Measurements from ENCODE around the gene RPS8.
A peak's percentile ranks its signal among the peaks of the same experiment; 100 is the strongest.

The RPS8 gene

DNA sequence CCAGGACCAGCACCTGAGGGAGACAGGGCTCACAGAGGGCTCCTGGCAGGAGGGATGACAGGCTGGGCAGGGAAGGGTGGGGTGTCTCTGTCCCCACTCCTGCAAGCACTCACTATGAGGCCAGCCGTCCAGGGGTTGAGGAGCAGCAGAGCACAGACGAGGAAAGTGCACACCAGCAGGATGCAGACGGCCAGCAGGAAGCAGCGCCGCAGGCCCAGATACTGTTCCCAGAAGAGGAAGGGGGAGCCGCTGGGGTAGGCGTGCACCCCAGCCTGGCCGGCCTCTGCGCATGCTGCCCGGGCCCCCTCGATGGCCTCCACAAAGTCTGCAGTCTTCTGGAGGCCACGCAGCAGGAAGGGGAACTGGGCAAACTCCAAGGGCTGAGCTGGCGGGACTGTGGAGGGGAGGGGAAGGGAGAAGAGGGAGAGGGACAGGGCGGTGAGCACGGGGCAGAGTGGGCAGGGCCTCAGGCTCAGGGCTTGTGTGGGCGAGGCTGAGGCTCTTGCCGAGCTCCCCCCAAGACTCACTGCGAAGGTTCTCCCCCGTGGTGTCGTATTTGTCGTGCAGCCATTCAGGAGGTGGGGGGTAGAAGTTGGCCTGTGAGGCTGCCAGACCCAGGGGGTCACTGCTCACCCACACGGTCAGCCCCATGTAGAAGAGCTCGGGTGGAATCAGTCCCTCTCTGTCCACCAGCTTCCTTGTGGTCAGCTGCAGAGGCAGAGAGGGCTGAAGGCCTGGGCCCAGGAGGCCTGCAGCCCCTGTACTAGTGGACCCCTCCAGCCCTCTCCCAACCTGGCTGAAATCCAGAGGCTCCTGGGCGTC, 51.2 kb downstream of the RPS8 start:
- peak overlapping the region; percentile 4 for H3K18ac ChIP-seq (ENCODE audit: low read length)
- no CpG with 5 or more reads among the region's 24 CpGs for WGBS, 2 donors (ENCODE audit: extremely low coverage in 2 of 2, insufficient read length in 2 of 2, insufficient replicate concordance in 1 of 2)
- H3K4me1 ChIP-seq (ENCODE audit: control insufficient read depth in 2 of 2, insufficient read depth in 1 of 2, low read depth in 1 of 2, low read length in 2 of 2): peaks cover 0 to 2% of the 10 kb centered on the region in 2 donors
- H3K79me1 ChIP-seq (ENCODE audit: low read depth, low read length): peaks cover 2% of the 10 kb centered on the region
- peak overlapping the region; percentile 63 for H2BK15ac ChIP-seq (ENCODE audit: low read length)
- H3K4ac ChIP-seq (ENCODE audit: low read length): peak overlapping the region; percentile 6
- no peak overlapping the region for H3K4me3 ChIP-seq (ENCODE audit: low read length in 2 of 2)
- H2BK120ac ChIP-seq (ENCODE audit: low read depth, low read length): no peak overlapping the region
- H2BK5ac ChIP-seq (ENCODE audit: low read length): peak overlapping the region; percentile 39
- H4K8ac ChIP-seq (ENCODE audit: low read depth, low read length): no peak overlapping the region
- no peak overlapping the region for H3K4me2 ChIP-seq (ENCODE audit: insufficient read depth, low read length, poor library complexity, severe bottlenecking)
- no peak overlapping the region for H2AFZ ChIP-seq (ENCODE audit: low read length)
- no peak overlapping the region for H3K23ac ChIP-seq (ENCODE audit: low read depth, low read length, poor library complexity)
- no peak overlapping the region for H4K91ac ChIP-seq (ENCODE audit: low read depth, low read length, poor library complexity)
- H3K27me3 ChIP-seq (ENCODE audit: control insufficient read depth in 3 of 3, insufficient read depth in 3 of 3, low read depth in 1 of 3, low read length in 3 of 3): no peaks in the 10 kb centered on the region
- peak overlapping the region; percentile 81 for H2AK5ac ChIP-seq (ENCODE audit: low read depth, low read length)
- H3K27ac ChIP-seq (replicated peaks; ENCODE audit: low read length): no peak overlapping the region
- H3K36me3 ChIP-seq (replicated peaks in 1 of 2; ENCODE audit: control insufficient read depth in 2 of 2, insufficient read depth in 2 of 2, low read length in 2 of 2): no peaks in the 10 kb centered on the region
- H3K14ac ChIP-seq (ENCODE audit: low read length): peak overlapping the region; percentile 0
- no peak overlapping the region for H2BK12ac ChIP-seq (ENCODE audit: low read length)
- H3K9ac ChIP-seq (ENCODE audit: low read depth, low read length, poor library complexity): peak overlapping the region; percentile 0
- H3K9me3 ChIP-seq (replicated peaks in 1 of 2; ENCODE audit: control insufficient read depth in 2 of 2, insufficient read depth in 1 of 2, low read depth in 1 of 2, low read length in 2 of 2): peaks cover 0 to 11% of the 10 kb centered on the region in 2 donors
- DNase-seq (ENCODE audit: low spot score): no peak

DNA sequence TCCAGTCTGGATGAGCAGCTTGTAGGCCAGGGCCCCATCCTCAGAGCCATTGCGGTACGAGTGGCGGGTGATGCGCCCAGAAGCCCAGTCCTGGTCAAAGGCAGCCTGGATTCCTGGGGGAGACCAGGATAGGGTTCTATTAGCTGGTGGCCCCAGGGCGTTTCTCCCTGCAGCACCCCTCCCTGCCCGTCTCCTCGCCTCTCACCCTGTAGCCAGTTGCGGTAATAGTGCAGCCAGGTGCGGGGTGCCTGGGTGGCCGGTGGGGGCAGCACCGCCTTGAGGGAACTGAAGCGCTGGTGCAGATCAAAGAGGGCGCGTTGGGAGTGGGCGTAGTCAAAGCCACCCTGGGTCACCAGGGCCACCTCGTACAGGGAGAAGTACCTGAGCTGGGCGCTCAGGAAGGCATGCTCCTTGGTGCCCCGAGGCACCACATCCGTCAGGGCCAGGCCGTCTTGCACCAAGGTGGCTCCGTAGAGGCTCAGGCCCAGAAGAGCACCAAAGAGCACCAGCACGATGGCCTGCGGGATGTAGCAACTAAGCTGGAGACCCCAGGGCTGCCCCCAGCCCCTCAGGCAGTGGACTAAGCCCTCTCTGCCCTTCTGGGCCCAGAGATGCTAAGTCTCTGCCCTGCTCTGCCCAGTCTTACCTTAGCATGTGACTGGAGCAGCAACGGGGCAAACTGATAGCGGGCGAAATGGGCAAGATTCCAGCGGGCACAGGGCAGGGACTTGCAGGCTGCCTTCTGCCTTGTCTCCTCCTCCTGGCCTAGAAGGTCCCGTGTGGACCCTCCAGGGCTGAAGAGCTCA, 52.1 kb downstream of the RPS8 start:
- Histone ChIP-seq H2AK5ac (ENCODE audit: low read depth, low read length) (peak overlapping the region; percentile 81), H3K36me3 (replicated peaks in 1 of 2; ENCODE audit: control insufficient read depth in 2 of 2, insufficient read depth in 2 of 2, low read length in 2 of 2) (no peaks in the 10 kb centered on the region), H3K27me3 (ENCODE audit: control insufficient read depth in 3 of 3, insufficient read depth in 3 of 3, low read depth in 1 of 3, low read length in 3 of 3) (no peaks in the 10 kb centered on the region), H2AFZ (ENCODE audit: low read length) (no peak overlapping the region), H3K4me2 (ENCODE audit: insufficient read depth, low read length, poor library complexity, severe bottlenecking) (no peak overlapping the region), H4K8ac (ENCODE audit: low read depth, low read length) (no peak overlapping the region), H3K9me3 (replicated peaks in 1 of 2; ENCODE audit: control insufficient read depth in 2 of 2, insufficient read depth in 1 of 2, low read depth in 1 of 2, low read length in 2 of 2) (peaks cover 0 to 11% of the 10 kb centered on the region in 2 donors), H3K18ac (ENCODE audit: low read length) (peak overlapping the region; percentile 4), H2BK15ac (ENCODE audit: low read length) (peak overlapping the region; percentile 63), H3K23ac (ENCODE audit: low read depth, low read length, poor library complexity) (no peak overlapping the region), H3K4me3 (ENCODE audit: low read length in 2 of 2) (no peak overlapping the region), H4K91ac (ENCODE audit: low read depth, low read length, poor library complexity) (no peak overlapping the region), H3K14ac (ENCODE audit: low read length) (no peak overlapping the region), H3K9ac (ENCODE audit: low read depth, low read length, poor library complexity) (no peak overlapping the region), H2BK5ac (ENCODE audit: low read length) (peak overlapping the region; percentile 39), H3K4me1 (ENCODE audit: control insufficient read depth in 2 of 2, insufficient read depth in 1 of 2, low read depth in 1 of 2, low read length in 2 of 2) (peaks cover 0 to 3% of the 10 kb centered on the region in 2 donors), H2BK120ac (ENCODE audit: low read depth, low read length) (no peak overlapping the region), H3K27ac (replicated peaks; ENCODE audit: low read length) (no peak overlapping the region), H3K79me1 (ENCODE audit: low read depth, low read length) (no peaks in the 10 kb centered on the region), H2BK12ac (ENCODE audit: low read length) (no peak overlapping the region), H3K4ac (ENCODE audit: low read length) (peak overlapping the region; percentile 6)
- no peak for DNase-seq (ENCODE audit: low spot score)
- WGBS, 2 donors (ENCODE audit: extremely low coverage in 2 of 2, insufficient read length in 2 of 2, insufficient replicate concordance in 1 of 2): no CpG with 5 or more reads among the region's 28 CpGs

DNA sequence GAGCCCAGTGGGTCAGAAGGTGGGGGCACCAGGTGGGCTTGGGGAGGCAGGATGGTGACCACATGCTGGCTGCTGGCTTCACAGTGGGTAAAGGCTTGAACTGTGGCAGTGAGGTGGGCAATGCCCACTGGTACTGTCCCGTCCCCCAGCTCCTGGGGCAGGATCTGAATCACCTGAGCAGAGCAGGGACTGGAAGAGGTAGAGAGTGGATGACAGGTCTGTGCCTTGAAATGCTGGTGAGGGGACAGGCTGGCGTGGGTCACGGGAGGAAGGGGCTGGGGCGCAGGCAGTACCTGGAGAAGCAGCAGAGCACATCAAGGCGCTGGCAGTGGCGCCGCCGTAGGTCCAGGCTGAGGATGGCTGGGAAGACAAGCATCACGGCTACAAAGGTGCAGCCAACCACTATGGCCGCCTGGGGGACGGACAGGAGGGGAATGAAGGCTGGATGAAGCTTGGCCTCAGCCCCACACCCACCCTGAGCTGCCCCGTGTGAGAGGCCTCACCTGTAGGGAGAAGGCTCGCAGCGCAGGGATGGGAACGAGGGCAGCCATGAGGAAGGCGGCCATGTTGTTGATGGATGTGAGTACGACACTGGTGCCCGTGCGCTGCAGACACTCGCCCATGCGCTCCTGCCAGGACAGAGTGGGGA, 52.8 kb downstream of the RPS8 start:
- H4K8ac ChIP-seq (ENCODE audit: low read depth, low read length): no peak overlapping the region
- peak overlapping the region; percentile 22 for H2BK15ac ChIP-seq (ENCODE audit: low read length)
- H3K4me3 ChIP-seq (ENCODE audit: low read length in 2 of 2): no peak overlapping the region
- H3K14ac ChIP-seq (ENCODE audit: low read length): peak overlapping the region; percentile 33
- H2BK120ac ChIP-seq (ENCODE audit: low read depth, low read length): peak overlapping the region; percentile 34
- H3K4me1 ChIP-seq (ENCODE audit: control insufficient read depth in 2 of 2, insufficient read depth in 1 of 2, low read depth in 1 of 2, low read length in 2 of 2): peaks cover 0 to 3% of the 10 kb centered on the region in 2 donors
- peak overlapping the region; percentile 77 for H2AK5ac ChIP-seq (ENCODE audit: low read depth, low read length)
- WGBS, 2 donors (ENCODE audit: extremely low coverage in 2 of 2, insufficient read length in 2 of 2, insufficient replicate concordance in 1 of 2): no CpG with 5 or more reads among the region's 21 CpGs
- no peaks in the 10 kb centered on the region for H3K27me3 ChIP-seq (ENCODE audit: control insufficient read depth in 3 of 3, insufficient read depth in 3 of 3, low read depth in 1 of 3, low read length in 3 of 3)
- no peak overlapping the region for H2AFZ ChIP-seq (ENCODE audit: low read length)
- H3K4me2 ChIP-seq (ENCODE audit: insufficient read depth, low read length, poor library complexity, severe bottlenecking): no peak overlapping the region
- no peak overlapping the region for H3K27ac ChIP-seq (replicated peaks; ENCODE audit: low read length)
- H3K18ac ChIP-seq (ENCODE audit: low read length): peak overlapping the region; percentile 65
- H3K23ac ChIP-seq (ENCODE audit: low read depth, low read length, poor library complexity): peak overlapping the region; percentile 78
- H2BK12ac ChIP-seq (ENCODE audit: low read length): peak overlapping the region; percentile 68
- no peak overlapping the region for H2BK5ac ChIP-seq (ENCODE audit: low read length)
- H3K9ac ChIP-seq (ENCODE audit: low read depth, low read length, poor library complexity): no peak overlapping the region
- H4K91ac ChIP-seq (ENCODE audit: low read depth, low read length, poor library complexity): peak overlapping the region; percentile 68
- peak overlapping the region; percentile 90 for H3K4ac ChIP-seq (ENCODE audit: low read length)
- no peaks in the 10 kb centered on the region for H3K79me1 ChIP-seq (ENCODE audit: low read depth, low read length)
- DNase-seq (ENCODE audit: low spot score): no peak
- peaks cover 0 to 11% of the 10 kb centered on the region in 2 donors for H3K9me3 ChIP-seq (replicated peaks in 1 of 2; ENCODE audit: control insufficient read depth in 2 of 2, insufficient read depth in 1 of 2, low read depth in 1 of 2, low read length in 2 of 2)
- no peaks in the 10 kb centered on the region for H3K36me3 ChIP-seq (replicated peaks in 1 of 2; ENCODE audit: control insufficient read depth in 2 of 2, insufficient read depth in 2 of 2, low read length in 2 of 2)

Data from neuronal stem cell (in vitro differentiated cells).